Psoas muscle (tissue), 8 donors: ENCODE data around the gene ENAH. TPM values are rescaled to one million over a fixed set of nuclear protein-coding genes. Genes with fewer than 3 reads are reported as not detected.
A peak's percentile ranks its signal among the peaks of the same experiment; 100 is the strongest.
"Not testable (repeated sequence)": the region's sequence is repeated elsewhere in the genome, so short reads cannot be mapped to it uniquely, and the experiment has no call there.

Experiments
- ATAC-seq, 4 donors: fragments of 200-7000 bp; cut with Tn5 transposase; one replicate each; pipeline ENCODE4 v1.9.1; 2020; ENCODE audit warnings: moderate library complexity in 3 of 4, mild to moderate bottlenecking in 2 of 4
- DNase-seq, 2 donors: peaks; one replicate each; pipeline ENCODE4 v3.0.0-alpha.2; 2020
- H3K27ac ChIP-seq: fragments of 200-600 bp; one replicate; pipeline ENCODE4 v1.8.0; 2022
- H3K27me3 ChIP-seq, 3 donors: fragments of 200-600 bp in 1 of 3; one replicate each; pipeline versions ENCODE4 v1.6.1 to v1.8.0; 2013 to 2022; ENCODE audit warnings: low read length in 2 of 3, mild to moderate bottlenecking in 2 of 3, moderate library complexity in 1 of 3; ENCODE audit not compliant: insufficient read depth in 3 of 3
- H3K36me3 ChIP-seq, 2 donors: fragments of 200-600 bp in 1 of 2; one replicate each; pipeline versions ENCODE4 v1.6.1 to v1.8.0; 2013 to 2022; ENCODE audit warnings: low read depth in 1 of 2, mild to moderate bottlenecking in 1 of 2, moderate library complexity in 1 of 2; ENCODE audit not compliant: insufficient read depth in 1 of 2
- H3K4me1 ChIP-seq: fragments of 200-600 bp; one replicate; pipeline ENCODE4 v1.8.0; 2022
- H3K4me3 ChIP-seq: fragments of 200-600 bp; one replicate; pipeline ENCODE4 v1.8.0; 2022; ENCODE audit warnings: mild to moderate bottlenecking
- H3K9me3 ChIP-seq: fragments of 200-600 bp; one replicate; pipeline ENCODE4 v1.8.0; 2022
- WGBS, 3 donors: extraction: QIAGEN DNeasy Blood & Tissue Kit; methylation state at CpG; one replicate each; pipeline versions ENCODE4 v1.1.6 to v1.1.7; 2013; 5-methylcytosine and 5-hydroxymethylcytosine counted together
- intact Hi-C, 2 donors: fragments of 100-400 bp; cut with DNase I; formaldehyde crosslinking; loops; one replicate each; pipeline versions ENCODE4 v1.11.0 to v1.14.2; 2022
- polyA plus RNA-seq, 3 donors: library from polyadenylated mRNA; stranded (reverse); fragments of 200-250 nt; gene quantifications; one replicate each; pipeline ENCODE4 v1.2.3, GENCODE V29; 2013
- total RNA-seq, 4 donors: library from RNA; stranded (reverse); fragmentation: NEBNext Ultra II Directional in 2 of 4; extraction: Animal tissue kit (Norgen Biotek cat#: 25700) in 2 of 4; gene quantifications; one replicate each; pipeline versions ENCODE4 v1.2.1 to v1.2.4, GENCODE V29; 2021 to 2023
- TF ChIP-seq, protein P1 (sequence below): fragments of 200-600 bp; IDR thresholded peaks from one replicate; pipeline ENCODE4 v1.8.0; 2022; ENCODE audit warnings: antibody characterized with exemption
- donor health status: healthy with polysubstance abuse.
- donor health status: DM: no; HTN: no; CAD: no; lungs with moderate emphysema.
- donor health status: Bipolar disorder and iron deficiency.
- donor health status: healthy.
- donor health status: DM: yes; HTN: yes; CAD: no.
- donor health status: DM: no; HTN: no; CAD: no.
- donor health status: DM: no; HTN: no; CAD: no.
- donor health status: DM: yes; HTN: yes; CAD: no.

ENAH gene
- total and polyA plus RNA-seq, 7 donors = 17.1 to 262 (median 119) TPM

DNA sequence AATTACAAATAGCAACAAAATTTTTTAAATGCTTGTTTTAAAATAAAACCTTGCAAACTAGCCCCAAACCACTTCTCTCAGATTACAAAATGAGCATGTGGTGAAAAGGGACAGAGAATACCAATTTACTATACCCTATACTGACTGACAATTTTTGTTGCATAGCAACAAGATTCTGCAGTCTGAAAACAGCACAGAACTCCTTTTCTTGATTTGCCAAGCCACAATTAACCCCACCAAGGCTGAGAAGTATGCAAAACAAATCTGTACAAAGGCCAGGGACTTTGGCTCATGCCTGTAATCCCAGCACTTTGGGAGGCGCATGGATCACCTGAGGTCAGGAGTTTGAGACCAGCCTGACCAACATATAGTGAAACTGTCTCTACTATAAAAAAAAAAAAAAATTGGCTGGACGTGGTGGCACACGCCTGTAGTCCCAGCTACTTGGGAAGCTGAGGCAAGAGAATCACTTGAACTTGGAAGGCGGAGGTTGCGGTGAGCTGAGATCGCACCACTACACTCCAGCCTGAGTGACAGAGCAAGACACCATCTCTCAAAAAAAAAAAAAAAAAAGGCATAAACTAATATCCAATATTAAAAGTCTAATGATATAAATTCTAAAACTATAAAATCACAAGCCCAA is 21.8 kb downstream of the ENAH start:
- intact Hi-C loops = no loop called here
- Histone ChIP-seq H3K27ac (no peak overlapping the region), H3K4me3 (no peak overlapping the region), H3K27me3 (no peaks in the 10 kb centered on the region), H3K4me1 (peaks cover 32% of the 10 kb centered on the region), H3K9me3 (no peaks in the 10 kb centered on the region), H3K36me3 (no peaks in the 10 kb centered on the region)
- 89 to 93% (median 92%) methylated on average over 6 of the region's 6 CpGs for WGBS, 3 donors
- DNase-seq = no peak
- TF ChIP-seq, protein P1, sequence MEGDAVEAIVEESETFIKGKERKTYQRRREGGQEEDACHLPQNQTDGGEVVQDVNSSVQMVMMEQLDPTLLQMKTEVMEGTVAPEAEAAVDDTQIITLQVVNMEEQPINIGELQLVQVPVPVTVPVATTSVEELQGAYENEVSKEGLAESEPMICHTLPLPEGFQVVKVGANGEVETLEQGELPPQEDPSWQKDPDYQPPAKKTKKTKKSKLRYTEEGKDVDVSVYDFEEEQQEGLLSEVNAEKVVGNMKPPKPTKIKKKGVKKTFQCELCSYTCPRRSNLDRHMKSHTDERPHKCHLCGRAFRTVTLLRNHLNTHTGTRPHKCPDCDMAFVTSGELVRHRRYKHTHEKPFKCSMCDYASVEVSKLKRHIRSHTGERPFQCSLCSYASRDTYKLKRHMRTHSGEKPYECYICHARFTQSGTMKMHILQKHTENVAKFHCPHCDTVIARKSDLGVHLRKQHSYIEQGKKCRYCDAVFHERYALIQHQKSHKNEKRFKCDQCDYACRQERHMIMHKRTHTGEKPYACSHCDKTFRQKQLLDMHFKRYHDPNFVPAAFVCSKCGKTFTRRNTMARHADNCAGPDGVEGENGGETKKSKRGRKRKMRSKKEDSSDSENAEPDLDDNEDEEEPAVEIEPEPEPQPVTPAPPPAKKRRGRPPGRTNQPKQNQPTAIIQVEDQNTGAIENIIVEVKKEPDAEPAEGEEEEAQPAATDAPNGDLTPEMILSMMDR = no peak
- no peak for ATAC-seq

DNA sequence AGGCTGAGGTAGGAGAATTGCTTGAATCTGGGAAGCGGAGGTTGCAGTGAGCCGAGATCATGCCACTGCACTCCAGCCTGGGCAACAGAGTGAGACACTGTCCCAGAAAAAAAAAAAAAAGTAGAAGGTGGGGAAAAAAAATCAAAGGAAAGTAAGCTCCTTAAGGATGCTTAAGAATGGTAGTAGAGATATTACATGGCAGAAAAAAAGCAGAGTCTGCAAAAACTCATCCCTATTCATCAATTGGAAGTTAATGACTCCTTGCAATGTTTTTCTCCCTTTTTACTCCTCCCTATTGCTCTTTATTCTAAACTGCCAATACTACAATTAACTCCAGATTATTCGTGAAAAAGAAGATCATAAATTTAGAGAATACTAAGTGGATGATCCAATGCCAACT is 23.4 kb downstream of the ENAH start:
- no peak overlapping the region for H3K27ac ChIP-seq
- TF ChIP-seq, protein P1 = no peak
- no peak overlapping the region for H3K4me3 ChIP-seq
- WGBS, 3 donors = 79 to 92% (median 80%) methylated on average over 3 of the region's 3 CpGs
- intact Hi-C loops = no loop called here
- H3K9me3 ChIP-seq = no peaks in the 10 kb centered on the region
- no peaks in the 10 kb centered on the region for H3K36me3 ChIP-seq
- H3K27me3 ChIP-seq = no peaks in the 10 kb centered on the region
- no peak for DNase-seq
- no peak for ATAC-seq
- H3K4me1 ChIP-seq = peaks cover 28% of the 10 kb centered on the region

DNA sequence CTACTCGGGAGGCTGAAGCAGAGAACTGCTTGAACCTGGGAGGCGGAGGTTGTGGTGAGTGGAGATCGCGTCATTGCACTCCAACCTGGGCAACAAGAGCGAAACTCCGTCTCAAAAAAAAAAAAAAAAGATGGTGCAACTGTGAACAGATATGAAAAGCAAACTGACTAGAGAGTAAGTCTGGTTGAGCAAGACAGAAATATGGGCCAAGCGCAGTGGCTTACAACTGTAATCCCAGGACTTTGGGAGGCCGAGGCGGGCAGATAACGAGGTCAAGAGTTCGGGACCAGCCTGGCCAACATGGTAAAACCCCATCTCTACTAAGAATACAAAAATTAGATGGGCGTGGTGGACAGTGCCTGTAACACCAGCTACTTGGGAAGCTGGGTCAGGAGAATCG is 24.1 kb downstream of the ENAH start:
- intact Hi-C loops = not testable (repeated sequence)
- 87 to 95% (median 89%) methylated on average over 13 of the region's 13 CpGs for WGBS, 3 donors

DNA sequence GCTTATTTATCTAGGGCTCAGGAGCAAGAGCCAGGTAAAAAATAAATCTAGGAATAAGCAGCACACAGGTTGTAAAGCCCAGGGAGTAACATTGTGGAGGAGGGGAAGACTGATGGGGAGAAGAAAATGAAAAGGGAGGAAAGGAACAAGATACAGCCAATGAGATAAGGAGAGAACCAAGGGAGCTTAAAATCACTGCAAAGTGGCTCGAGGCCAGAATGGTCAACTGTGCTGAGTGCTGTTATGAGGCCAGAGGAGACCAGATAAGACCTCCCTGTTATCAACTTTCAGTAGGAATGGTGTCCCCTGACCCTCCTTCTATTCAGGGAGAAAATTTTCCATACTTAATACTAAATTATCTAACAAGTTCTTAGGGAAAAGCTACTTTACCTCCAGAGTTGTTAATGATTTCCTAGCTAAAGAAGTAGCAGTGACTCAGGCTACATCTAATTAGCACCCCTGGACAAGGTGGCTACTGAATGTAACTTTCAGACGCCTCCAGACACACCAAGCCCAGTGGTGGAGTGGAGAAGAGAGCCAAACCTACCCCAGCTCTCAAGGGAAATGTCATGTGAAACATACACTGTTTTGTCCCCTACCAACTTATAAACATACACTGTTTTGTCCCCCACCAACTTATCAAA is 25.5 kb downstream of the ENAH start:
- no peak for DNase-seq
- Histone ChIP-seq H3K36me3 (no peaks in the 10 kb centered on the region), H3K4me1 (peaks cover 28% of the 10 kb centered on the region), H3K9me3 (no peaks in the 10 kb centered on the region), H3K4me3 (no peak overlapping the region), H3K27me3 (no peaks in the 10 kb centered on the region), H3K27ac (no peak overlapping the region)
- ATAC-seq = peak in 2 of 4 donors; percentile 58 to 63
- WGBS, 3 donors = 43 to 53% (median 45%) methylated on average over 2 of the region's 2 CpGs
- TF ChIP-seq, protein P1 = no peak
- intact Hi-C loops = no loop called here

More for the DNA sequence above, 24.1 kb downstream of the ENAH start:
- H3K9me3 ChIP-seq, DNase-seq, H3K27me3 ChIP-seq, H3K27ac ChIP-seq, H3K4me3 ChIP-seq, H3K36me3 ChIP-seq: not testable (repeated sequence)
- peaks cover 28% of the 10 kb centered on the region for H3K4me1 ChIP-seq
- ATAC-seq = peak in 1 of 4 donors; percentile 34

GRCh38 chr1:225626698-225627097 is 26.2 kb downstream of the ENAH start:
- intact Hi-C loops = no loop called here
- Histone ChIP-seq H3K4me3 (no peak overlapping the region), H3K4me1 (peaks cover 28% of the 10 kb centered on the region), H3K27me3 (no peaks in the 10 kb centered on the region), H3K36me3 (no peaks in the 10 kb centered on the region), H3K27ac (no peak overlapping the region), H3K9me3 (no peaks in the 10 kb centered on the region)
- peak in 3 of 4 donors; percentile 30 to 80 (median 61) for ATAC-seq
- TF ChIP-seq, protein P1 = no peak
- WGBS, 3 donors = 51 to 65% (median 55%) methylated on average over 2 of the region's 2 CpGs
- no peak for DNase-seq
